Measurements from ENCODE around the gene EPHB2. TPM values are rescaled to one million over a fixed set of nuclear protein-coding genes. Genes with fewer than 3 reads are reported as not detected.

The EPHB2 gene
- total RNA-seq, 1 donor from 2014 or later = 69.4 TPM

- TF ChIP-seq CTCF (IDR thresholded peaks at IDR 0.05; ENCODE audit: unreplicated experiment) = no peak
- Mint-ChIP-seq H3K9me3 (ENCODE audit: low read depth) (no peaks in the 10 kb centered on the region), H3K27ac (no peak overlapping the region), H3K4me1 (ENCODE audit: low read depth) (no peaks in the 10 kb centered on the region), H3K4me3 (ENCODE audit: low read depth) (no peak overlapping the region), H3K36me3 (ENCODE audit: insufficient read depth) (no peaks in the 10 kb centered on the region), H3K27me3 (no peaks in the 10 kb centered on the region)
- no peak for DNase-seq (ENCODE audit: low spot score, unreplicated experiment)
These were observed 53.0 kb downstream of the EPHB2 start for GRCh38 chr1:22763487-22764200.

DNA sequence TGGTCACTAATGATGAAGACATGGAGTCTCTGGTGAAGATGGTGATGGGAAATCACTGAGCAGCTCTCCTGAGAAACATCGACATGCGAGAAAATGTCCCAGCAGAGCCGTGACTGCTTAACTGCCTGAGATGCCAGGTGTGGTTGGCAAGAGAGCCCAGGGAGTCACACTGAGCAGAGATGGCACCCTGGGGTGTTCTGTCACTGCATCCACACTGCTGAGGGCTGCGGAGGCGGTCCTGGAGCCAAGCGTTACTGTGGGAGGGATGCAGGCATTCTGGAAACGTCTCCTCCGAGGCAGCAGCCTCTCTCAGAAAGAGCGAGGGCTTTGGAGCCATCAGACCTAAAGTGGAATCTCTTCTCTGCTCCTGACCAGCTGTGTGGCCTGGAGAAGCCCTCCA lies 57.2 kb downstream of the EPHB2 start:
- Mint-ChIP-seq H3K27me3 (no peaks in the 10 kb centered on the region), H3K36me3 (ENCODE audit: insufficient read depth) (no peaks in the 10 kb centered on the region), H3K4me1 (ENCODE audit: low read depth) (peaks cover 9% of the 10 kb centered on the region), H3K4me3 (ENCODE audit: low read depth) (no peak overlapping the region), H3K9me3 (ENCODE audit: low read depth) (no peaks in the 10 kb centered on the region), H3K27ac (no peak overlapping the region)
- no peak for TF ChIP-seq CTCF (IDR thresholded peaks at IDR 0.05; ENCODE audit: unreplicated experiment)
- no peak for DNase-seq (ENCODE audit: low spot score, unreplicated experiment)

DNA sequence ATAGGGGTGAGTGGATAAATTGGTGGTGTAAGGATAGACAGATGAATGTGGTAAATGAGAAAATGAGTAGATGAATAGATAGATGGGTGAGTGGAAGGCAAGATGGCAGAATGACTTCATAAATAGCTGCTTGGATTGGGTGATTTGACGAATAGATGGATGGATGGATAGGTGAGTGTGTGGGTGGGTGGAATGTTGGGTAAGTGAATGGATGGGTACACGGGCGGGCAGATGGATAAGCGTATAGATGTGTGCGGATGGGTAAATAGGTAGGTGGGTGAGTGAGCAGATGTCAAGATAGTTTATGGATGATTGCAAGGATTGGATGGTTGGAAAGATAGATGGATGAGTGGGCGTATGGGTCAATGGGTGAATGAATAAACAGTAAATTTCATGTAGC lies 59.3 kb downstream of the EPHB2 start:
- no peaks in the 10 kb centered on the region for H3K27me3 Mint-ChIP-seq
- no peak for TF ChIP-seq CTCF (IDR thresholded peaks at IDR 0.05; ENCODE audit: unreplicated experiment)
- H3K4me3 Mint-ChIP-seq (ENCODE audit: low read depth) = no peak overlapping the region
- DNase-seq (ENCODE audit: low spot score, unreplicated experiment) = no peak
- peaks cover 9% of the 10 kb centered on the region for H3K4me1 Mint-ChIP-seq (ENCODE audit: low read depth)
- H3K9me3 Mint-ChIP-seq (ENCODE audit: low read depth) = no peaks in the 10 kb centered on the region
- no peak overlapping the region for H3K27ac Mint-ChIP-seq
- H3K36me3 Mint-ChIP-seq (ENCODE audit: insufficient read depth) = no peaks in the 10 kb centered on the region

DNA sequence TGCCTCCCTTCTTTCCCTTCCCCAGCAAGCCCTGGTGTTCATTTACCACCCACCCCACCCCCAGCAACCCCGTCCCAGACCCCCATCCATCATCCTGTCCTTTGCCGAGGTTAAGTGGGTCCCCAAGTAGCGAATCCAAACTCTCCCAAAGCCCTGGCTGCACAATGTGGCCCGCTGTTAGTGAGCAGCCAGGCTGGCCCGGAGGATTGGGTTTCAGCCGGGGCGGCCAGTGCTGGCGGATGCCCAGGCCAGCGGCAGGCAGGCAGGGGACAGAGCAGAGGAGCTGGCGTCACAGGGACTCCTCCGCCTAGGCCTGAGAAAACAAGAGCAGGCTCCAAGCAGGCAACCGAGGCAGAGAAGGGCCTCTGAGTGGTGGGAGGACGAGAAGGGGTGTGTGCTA lies 61.4 kb downstream of the EPHB2 start:
- TF ChIP-seq CTCF (IDR thresholded peaks at IDR 0.05; ENCODE audit: unreplicated experiment) = no peak
- Mint-ChIP-seq H3K9me3 (ENCODE audit: low read depth) (no peaks in the 10 kb centered on the region), H3K27me3 (no peaks in the 10 kb centered on the region), H3K4me3 (ENCODE audit: low read depth) (no peak overlapping the region), H3K36me3 (ENCODE audit: insufficient read depth) (no peaks in the 10 kb centered on the region), H3K4me1 (ENCODE audit: low read depth) (peaks cover 23% of the 10 kb centered on the region), H3K27ac (peak overlapping the region; percentile 79)
- DNase-seq (ENCODE audit: low spot score, unreplicated experiment) = peak; percentile 14

DNA sequence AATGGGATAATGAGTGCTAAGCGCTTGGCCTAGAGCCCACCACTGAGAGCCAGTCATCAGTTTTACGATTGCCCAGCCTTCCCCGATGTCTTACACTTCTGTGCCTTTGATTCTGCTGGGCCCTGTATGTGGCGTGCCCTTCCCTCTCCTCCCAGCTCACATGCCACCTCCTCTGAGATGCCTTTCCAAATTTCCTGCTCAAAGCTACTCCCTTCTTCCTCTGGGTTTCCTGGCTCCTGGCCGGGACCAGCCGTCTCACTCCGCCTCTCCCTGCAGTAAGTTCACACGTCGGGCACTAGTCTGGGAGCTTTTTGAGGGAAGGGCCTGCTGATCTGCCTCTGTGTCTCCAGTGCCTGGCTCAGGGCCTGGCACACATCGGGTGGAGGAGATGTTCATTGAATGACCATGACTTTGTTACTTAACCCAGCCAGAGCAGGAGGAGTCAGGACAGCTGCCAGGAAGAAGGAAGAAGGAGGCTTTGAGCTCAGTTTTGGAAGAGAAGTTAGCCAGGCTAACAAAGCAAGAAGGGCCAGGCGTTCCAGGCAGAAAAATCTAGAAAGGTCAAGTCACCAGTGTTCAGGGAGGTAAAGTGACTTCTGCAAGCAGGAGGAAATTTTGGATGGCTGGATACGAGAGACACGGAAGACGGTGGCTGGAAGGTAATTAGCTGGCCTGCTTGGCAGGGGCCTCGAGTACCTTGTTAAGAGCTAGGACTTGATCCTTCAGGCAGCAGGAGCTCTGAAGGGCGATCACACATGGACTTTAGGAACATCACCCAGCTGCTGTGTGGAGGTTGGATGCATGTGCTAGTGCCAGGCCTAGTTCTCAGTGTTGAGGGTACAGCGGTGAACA lies 63.6 kb downstream of the EPHB2 start:
- Mint-ChIP-seq H3K27ac (no peak overlapping the region), H3K36me3 (ENCODE audit: insufficient read depth) (no peaks in the 10 kb centered on the region), H3K9me3 (ENCODE audit: low read depth) (no peaks in the 10 kb centered on the region), H3K27me3 (no peaks in the 10 kb centered on the region), H3K4me1 (ENCODE audit: low read depth) (peaks cover 27% of the 10 kb centered on the region), H3K4me3 (ENCODE audit: low read depth) (no peak overlapping the region)
- no peak for TF ChIP-seq CTCF (IDR thresholded peaks at IDR 0.05; ENCODE audit: unreplicated experiment)
- DNase-seq (ENCODE audit: low spot score, unreplicated experiment) = no peak
